Colonic mucosa (tissue), 4 donors: ENCODE measurements around the gene TAS2R9. TPM values are rescaled to one million over a fixed set of nuclear protein-coding genes. Genes with fewer than 3 reads are reported as not detected.

ENCODE experiments used
- DNase-seq: peaks from one replicate; pipeline ENCODE4 v3.0.0-alpha.2; 2020
- H3K27ac ChIP-seq: fragments of 200-600 bp; one replicate; pipeline ENCODE4 v1.8.0; 2021
- H3K27me3 ChIP-seq: fragments of 200-600 bp; one replicate; pipeline ENCODE4 v1.8.0; 2021
- H3K36me3 ChIP-seq: fragments of 200-600 bp; one replicate; pipeline ENCODE4 v1.8.0; 2021
- H3K4me1 ChIP-seq: fragments of 200-600 bp; one replicate; pipeline ENCODE4 v1.8.0; 2021; ENCODE audit warnings: mild to moderate bottlenecking
- H3K4me3 ChIP-seq: fragments of 200-600 bp; one replicate; pipeline ENCODE4 v1.8.0; 2021
- H3K9ac ChIP-seq, 2 donors: one replicate each; pipeline ENCODE4 v1.7.0; 2013; ENCODE audit warnings: control low read depth in 2 of 2, low read depth in 2 of 2, low read length in 2 of 2
- H3K9me3 ChIP-seq: fragments of 200-600 bp; one replicate; pipeline ENCODE4 v1.8.0; 2021
- intact Hi-C: fragments of 100-400 bp; cut with DNase I; formaldehyde crosslinking; loops from one replicate; pipeline ENCODE4 v1.14.1; 2022
- total RNA-seq, 2 donors: library from RNA; stranded (reverse); fragmentation: NEBNext Ultra II Directional in 1 of 2; extraction: Animal tissue kit (Norgen Biotek cat#: 25700) in 1 of 2; gene quantifications; one replicate each; pipeline ENCODE4 v1.2.1, GENCODE V29; 2021
- TF ChIP-seq, protein P1 (sequence below): fragments of 200-600 bp; IDR thresholded peaks from one replicate; pipeline ENCODE4 v1.8.0; 2022; ENCODE audit warnings: antibody characterized with exemption, mild to moderate bottlenecking
- donor health status: healthy.
- donor health status: DM: no; HTN: no; CAD: no.
- donor health status: DM: no; HTN: no; CAD: no.

TAS2R9 gene
- total RNA-seq, 2 donors from 2014 or later: not detected

DNA sequence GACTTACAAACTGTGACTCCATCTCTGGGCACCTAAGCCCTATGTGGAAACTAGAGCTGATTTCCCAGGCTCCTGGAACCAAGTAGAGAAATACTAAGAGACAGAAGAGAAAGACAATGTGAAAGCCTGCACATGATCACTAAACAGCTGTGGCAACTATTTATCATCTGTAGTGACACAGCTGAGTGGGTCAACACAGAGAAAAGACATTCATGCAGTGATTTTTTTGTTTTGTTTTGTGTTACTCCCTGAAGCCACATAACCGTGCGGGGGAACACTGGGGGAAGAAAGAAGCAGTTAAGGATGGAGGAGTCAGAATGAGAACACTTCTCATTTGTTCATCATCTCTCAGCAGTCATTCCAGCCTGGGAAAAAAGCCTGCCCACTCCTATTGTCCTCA is 37.8 kb upstream of the TAS2R9 start:
- TF ChIP-seq, protein P1, sequence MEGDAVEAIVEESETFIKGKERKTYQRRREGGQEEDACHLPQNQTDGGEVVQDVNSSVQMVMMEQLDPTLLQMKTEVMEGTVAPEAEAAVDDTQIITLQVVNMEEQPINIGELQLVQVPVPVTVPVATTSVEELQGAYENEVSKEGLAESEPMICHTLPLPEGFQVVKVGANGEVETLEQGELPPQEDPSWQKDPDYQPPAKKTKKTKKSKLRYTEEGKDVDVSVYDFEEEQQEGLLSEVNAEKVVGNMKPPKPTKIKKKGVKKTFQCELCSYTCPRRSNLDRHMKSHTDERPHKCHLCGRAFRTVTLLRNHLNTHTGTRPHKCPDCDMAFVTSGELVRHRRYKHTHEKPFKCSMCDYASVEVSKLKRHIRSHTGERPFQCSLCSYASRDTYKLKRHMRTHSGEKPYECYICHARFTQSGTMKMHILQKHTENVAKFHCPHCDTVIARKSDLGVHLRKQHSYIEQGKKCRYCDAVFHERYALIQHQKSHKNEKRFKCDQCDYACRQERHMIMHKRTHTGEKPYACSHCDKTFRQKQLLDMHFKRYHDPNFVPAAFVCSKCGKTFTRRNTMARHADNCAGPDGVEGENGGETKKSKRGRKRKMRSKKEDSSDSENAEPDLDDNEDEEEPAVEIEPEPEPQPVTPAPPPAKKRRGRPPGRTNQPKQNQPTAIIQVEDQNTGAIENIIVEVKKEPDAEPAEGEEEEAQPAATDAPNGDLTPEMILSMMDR: no peak
- H3K9me3 ChIP-seq: no peaks in the 10 kb centered on the region
- H3K4me1 ChIP-seq: no peaks in the 10 kb centered on the region
- H3K27me3 ChIP-seq: no peaks in the 10 kb centered on the region
- no peak overlapping the region for H3K27ac ChIP-seq
- no peak overlapping the region for H3K9ac ChIP-seq
- H3K4me3 ChIP-seq: no peak overlapping the region
- no peak for DNase-seq
- intact Hi-C loops: no loop called here
- H3K36me3 ChIP-seq: no peaks in the 10 kb centered on the region

DNA sequence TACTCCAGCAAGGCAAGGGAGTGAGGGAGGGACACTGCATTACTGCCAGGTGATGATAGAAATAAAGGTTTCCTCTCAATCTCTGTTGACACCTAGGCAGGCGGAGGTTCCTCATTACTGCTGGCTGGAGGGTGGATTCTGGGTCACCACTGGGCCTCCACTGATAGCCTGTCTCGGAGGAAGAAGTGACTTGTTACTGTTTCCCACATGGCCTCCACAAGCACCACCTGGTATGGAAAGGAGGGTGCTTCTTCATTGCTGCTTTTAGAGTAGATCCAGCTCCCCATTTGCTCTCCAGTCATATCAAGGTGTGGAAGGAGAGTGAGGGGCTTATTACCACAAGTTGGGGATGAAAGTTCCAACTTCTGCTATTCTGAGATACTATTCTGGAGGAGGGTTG is 32.9 kb upstream of the TAS2R9 start:
- TF ChIP-seq, protein P1: no peak
- no peaks in the 10 kb centered on the region for H3K9me3 ChIP-seq
- intact Hi-C loops: no loop called here
- H3K36me3 ChIP-seq: no peaks in the 10 kb centered on the region
- no peak overlapping the region for H3K9ac ChIP-seq
- no peaks in the 10 kb centered on the region for H3K4me1 ChIP-seq
- H3K4me3 ChIP-seq: no peak overlapping the region
- no peaks in the 10 kb centered on the region for H3K27me3 ChIP-seq
- no peak for DNase-seq
- no peak overlapping the region for H3K27ac ChIP-seq

DNA sequence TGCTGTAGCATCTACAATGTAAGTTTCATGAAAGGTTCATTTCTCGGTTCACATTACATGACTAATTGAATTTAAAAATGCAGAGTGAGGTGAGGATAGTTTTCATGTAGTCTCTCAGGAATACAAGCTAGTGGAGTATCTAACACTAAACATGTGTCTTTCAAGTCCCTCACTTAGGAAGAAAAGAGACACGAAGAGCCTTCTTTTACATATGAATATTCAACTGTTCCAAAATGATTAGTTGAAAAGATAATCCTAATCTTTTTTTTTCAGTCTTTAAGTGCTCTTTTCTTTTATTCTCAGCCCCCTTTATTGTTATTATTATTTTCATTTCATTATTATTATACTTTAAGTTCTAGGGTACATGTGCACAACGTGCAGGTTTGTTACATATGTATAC is 28.5 kb upstream of the TAS2R9 start:
- Histone ChIP-seq H3K9me3 (no peaks in the 10 kb centered on the region), H3K27ac (no peak overlapping the region), H3K9ac (no peak overlapping the region), H3K36me3 (no peaks in the 10 kb centered on the region), H3K4me1 (no peaks in the 10 kb centered on the region), H3K4me3 (no peak overlapping the region), H3K27me3 (no peaks in the 10 kb centered on the region)
- intact Hi-C loops: no loop called here
- no peak for DNase-seq
- TF ChIP-seq, protein P1: no peak

DNA sequence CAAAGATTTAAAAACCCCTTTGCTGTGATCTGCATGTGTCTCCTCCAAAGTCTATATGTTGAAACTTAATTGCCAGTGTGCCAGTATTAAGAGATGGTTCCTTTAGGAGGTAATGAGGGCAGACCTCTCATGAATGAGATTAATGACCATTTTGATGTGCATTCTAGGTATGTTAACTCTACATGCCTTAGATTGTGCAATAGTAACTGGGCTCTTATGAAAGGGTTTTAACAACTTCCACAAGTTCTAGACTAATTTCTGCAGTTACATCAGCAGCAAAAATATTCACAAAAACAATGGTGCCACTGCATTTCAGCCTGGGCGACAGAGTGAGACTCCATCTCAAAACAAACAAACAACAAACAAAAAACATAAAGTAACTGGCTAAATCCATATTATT is 20.0 kb upstream of the TAS2R9 start:
- Histone ChIP-seq H3K36me3 (no peaks in the 10 kb centered on the region), H3K9ac (no peak overlapping the region), H3K27ac (no peak overlapping the region), H3K4me1 (no peaks in the 10 kb centered on the region), H3K27me3 (no peaks in the 10 kb centered on the region), H3K9me3 (no peaks in the 10 kb centered on the region), H3K4me3 (no peak overlapping the region)
- no peak for DNase-seq
- intact Hi-C loops: no loop called here
- TF ChIP-seq, protein P1: no peak

DNA sequence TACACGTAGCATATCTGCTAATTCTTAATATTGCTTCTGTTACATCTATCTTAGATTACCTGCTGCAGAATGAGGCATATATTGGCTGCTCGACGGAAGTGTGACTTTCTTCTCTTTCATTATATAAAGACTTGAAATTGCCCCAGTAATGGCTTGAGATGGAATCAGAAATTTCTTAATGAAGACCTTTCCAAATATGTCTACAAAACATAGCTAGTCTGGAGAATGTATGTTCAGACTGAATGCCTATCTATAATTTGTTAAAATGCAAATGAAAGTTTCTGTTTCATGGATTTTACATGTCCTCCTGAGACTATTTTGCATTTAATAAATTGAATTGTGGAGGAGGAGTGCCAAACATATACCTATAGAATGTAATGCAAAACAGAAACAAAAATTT is 16.3 kb upstream of the TAS2R9 start, which contains the start of gene TAS2R10:
Gene TAS2R10 (minus strand): TSS at position 101 of the 400 bp plus-strand sequence. CDS start 89 bp downstream, at position 12.
- Histone ChIP-seq H3K4me1 (no peaks in the 10 kb centered on the region), H3K9ac (no peak within 1 kb of the TSS), H3K27ac (no peak within 1 kb of the TSS), H3K36me3 (no peaks in the 10 kb centered on the region), H3K4me3 (no peak within 1 kb of the TSS), H3K9me3 (no peaks in the 10 kb centered on the region), H3K27me3 (no peaks in the 10 kb centered on the region)
- intact Hi-C loops: no loop called here
- TF ChIP-seq, protein P1: no peak
- no peak for DNase-seq

DNA sequence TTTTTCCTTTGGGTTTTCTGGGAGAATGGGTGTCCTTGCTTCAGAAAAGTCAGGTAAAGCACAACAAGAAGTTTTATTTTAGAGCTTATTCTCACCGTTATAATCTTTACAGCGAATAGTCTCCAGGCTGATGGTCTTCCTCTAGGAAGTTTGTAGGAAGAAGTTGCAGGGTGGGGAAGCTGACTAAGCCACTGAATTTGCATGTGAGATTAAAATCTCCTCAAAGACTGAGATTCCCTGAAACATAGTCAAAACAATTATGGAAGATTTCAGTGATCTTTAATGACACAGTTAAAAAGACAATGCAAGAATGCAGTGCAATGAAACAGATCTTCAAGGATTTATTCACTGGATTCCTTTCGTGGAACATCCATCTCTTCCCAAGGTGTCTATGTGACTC is 15.0 kb upstream of the TAS2R9 start:
- Histone ChIP-seq H3K9me3 (no peaks in the 10 kb centered on the region), H3K27ac (no peak overlapping the region), H3K36me3 (no peaks in the 10 kb centered on the region), H3K9ac (no peak overlapping the region), H3K4me3 (no peak overlapping the region), H3K27me3 (no peaks in the 10 kb centered on the region), H3K4me1 (no peaks in the 10 kb centered on the region)
- TF ChIP-seq, protein P1: no peak
- intact Hi-C loops: no loop called here
- DNase-seq: no peak
